HEK293 (cell line): ENCODE results near the gene LILRB5.

Source experiments
- CTCF ChIA-PET: fragments of 350-600 bp; formaldehyde crosslinking; extraction: SDS; loops from one replicate; lab custom pipeline; 2021; ENCODE audit warnings: antibody characterized with exemption; lab: Yijun Ruan, JAX
- POLR2A ChIA-PET: fragments of 300-600 bp; formaldehyde crosslinking; extraction: SDS; loops from one replicate; lab custom pipeline; 2020; ENCODE audit warnings: antibody characterized with exemption, inconsistent platforms; lab: Yijun Ruan, JAX
- H3K27ac ChIP-seq: fragments of 200-500 bp; sonication (Bioruptor generic); 2 replicates; pipeline ENCODE4 v1.5.1; 2014; ENCODE audit warnings: low read depth, low read length, control low read depth, inconsistent platforms; ENCODE audit errors: extremely low read depth
- H3K36me3 ChIP-seq, 2 experiments: fragments of 200-500 bp in 1 of 2; sonication (Bioruptor generic) in 1 of 2; 1 replicate in 1 of 2; 2 replicates in 1 of 2; pipeline ENCODE4 v1.5.1; 2014 to 2017; ENCODE audit warnings: inconsistent platforms in 2 of 2, low read length in 2 of 2; ENCODE audit not compliant: control insufficient read depth in 2 of 2, insufficient read depth in 1 of 2
- H3K4me1 ChIP-seq: fragments of 200-500 bp; sonication (Bioruptor generic); 2 replicates; pipeline ENCODE4 v1.5.1; 2014; ENCODE audit warnings: mild to moderate bottlenecking, low read length, inconsistent platforms; ENCODE audit not compliant: control insufficient read depth, insufficient read depth
- H3K4me3 ChIP-seq: 2 replicates; pipeline ENCODE4 v1.5.1; 2011; ENCODE audit warnings: low read depth, mild to moderate bottlenecking, control low read depth, low read length, moderate library complexity
- H3K9me3 ChIP-seq: fragments of 200-500 bp; sonication (Bioruptor generic); 2 replicates; pipeline ENCODE4 v1.5.1; 2014; ENCODE audit warnings: low read depth, low read length, inconsistent platforms; ENCODE audit not compliant: control insufficient read depth, insufficient read depth
- CTCF ChIP-seq: fragments of 450-650 bp; formaldehyde crosslinking; IDR thresholded peaks from 2 replicates; pipeline ENCODE4 v1.5.1; 2016; ENCODE audit warnings: missing biosample characterization, missing genetic modification characterization
- EGR2 ChIP-seq: fragments of 450-650 bp; formaldehyde crosslinking; IDR thresholded peaks from 2 replicates; pipeline ENCODE4 v1.5.1; 2016; ENCODE audit warnings: low read depth, missing biosample characterization, missing genetic modification characterization
- GLIS1 ChIP-seq: fragments of 450-650 bp; formaldehyde crosslinking; IDR thresholded peaks from 2 replicates; pipeline ENCODE4 v1.5.1; 2016; ENCODE audit warnings: missing biosample characterization, missing genetic modification characterization
- KLF9 ChIP-seq: fragments of 450-650 bp; formaldehyde crosslinking; IDR thresholded peaks from 2 replicates; pipeline ENCODE4 v1.5.1; 2016; ENCODE audit warnings: missing biosample characterization, missing genetic modification characterization, low read depth
- REST ChIP-seq: fragments of 450-650 bp; formaldehyde crosslinking; IDR thresholded peaks from 2 replicates; pipeline ENCODE4 v1.5.1; 2016; ENCODE audit warnings: missing biosample characterization, missing genetic modification characterization
- ZBTB17 ChIP-seq: fragments of 450-650 bp; formaldehyde crosslinking; IDR thresholded peaks from 2 replicates; pipeline ENCODE4 v1.5.1; 2016; ENCODE audit warnings: missing biosample characterization, missing genetic modification characterization
- ZBTB20 ChIP-seq: fragments of 450-650 bp; formaldehyde crosslinking; IDR thresholded peaks from 2 replicates; pipeline ENCODE4 v1.5.1; 2016; ENCODE audit warnings: missing biosample characterization, missing genetic modification characterization
- ZEB2 ChIP-seq: fragments of 450-650 bp; formaldehyde crosslinking; IDR thresholded peaks from 2 replicates; pipeline ENCODE4 v1.5.1; 2016; ENCODE audit warnings: missing biosample characterization, missing genetic modification characterization
- ZFP41 ChIP-seq: fragments of 450-650 bp; formaldehyde crosslinking; IDR thresholded peaks from 2 replicates; pipeline ENCODE4 v1.5.1; 2016; ENCODE audit warnings: missing biosample characterization, missing genetic modification characterization, borderline replicate concordance
- ZFP69B ChIP-seq: fragments of 450-650 bp; formaldehyde crosslinking; IDR thresholded peaks from 2 replicates; pipeline ENCODE4 v1.5.1; 2016; ENCODE audit warnings: missing biosample characterization, missing genetic modification characterization
- ZNF10 ChIP-seq: fragments of 450-650 bp; formaldehyde crosslinking; IDR thresholded peaks from 2 replicates; pipeline ENCODE4 v1.5.1; 2017; ENCODE audit warnings: missing biosample characterization, missing genetic modification characterization
- ZNF140 ChIP-seq: fragments of 450-650 bp; formaldehyde crosslinking; IDR thresholded peaks from 2 replicates; pipeline ENCODE4 v1.5.1; 2016; ENCODE audit warnings: missing biosample characterization, missing genetic modification characterization
- ZNF16 ChIP-seq: fragments of 450-650 bp; formaldehyde crosslinking; IDR thresholded peaks from 2 replicates; pipeline ENCODE4 v1.5.1; 2016; ENCODE audit warnings: low read depth, missing biosample characterization, missing genetic modification characterization
- ZNF239 ChIP-seq: fragments of 450-650 bp; formaldehyde crosslinking; IDR thresholded peaks from 2 replicates; pipeline ENCODE4 v1.5.1; 2016; ENCODE audit warnings: missing biosample characterization, missing genetic modification characterization
- ZNF37A ChIP-seq: fragments of 450-650 bp; IDR thresholded peaks from 2 replicates; pipeline ENCODE4 v1.5.1; 2018; ENCODE audit warnings: missing biosample characterization, missing genetic modification characterization
- ZNF391 ChIP-seq: fragments of 450-650 bp; formaldehyde crosslinking; IDR thresholded peaks from 2 replicates; pipeline ENCODE4 v1.5.1; 2016; ENCODE audit warnings: low read depth, missing biosample characterization, missing genetic modification characterization, borderline replicate concordance
- ZNF394 ChIP-seq: fragments of 450-650 bp; formaldehyde crosslinking; IDR thresholded peaks from 2 replicates; pipeline ENCODE4 v1.5.1; 2016; ENCODE audit warnings: missing biosample characterization, missing genetic modification characterization, mild to moderate bottlenecking, moderate library complexity, borderline replicate concordance
- ZNF449 ChIP-seq: fragments of 450-650 bp; formaldehyde crosslinking; IDR thresholded peaks from 2 replicates; pipeline ENCODE4 v1.5.1; 2017; ENCODE audit warnings: missing biosample characterization, mild to moderate bottlenecking, missing genetic modification characterization, moderate library complexity
- ZNF549 ChIP-seq: fragments of 450-650 bp; IDR thresholded peaks from 2 replicates; pipeline ENCODE4 v1.5.1; 2018; ENCODE audit warnings: missing biosample characterization, missing genetic modification characterization, mild to moderate bottlenecking, inconsistent platforms, moderate library complexity
- ZNF560 ChIP-seq: fragments of 450-650 bp; formaldehyde crosslinking; IDR thresholded peaks from 2 replicates; pipeline ENCODE4 v1.5.1; 2017; ENCODE audit warnings: missing biosample characterization, missing genetic modification characterization, borderline replicate concordance
- ZNF701 ChIP-seq: fragments of 450-650 bp; formaldehyde crosslinking; IDR thresholded peaks from 2 replicates; pipeline ENCODE4 v1.5.1; 2016; ENCODE audit warnings: missing biosample characterization, missing genetic modification characterization
- ZXDB ChIP-seq: fragments of 450-650 bp; formaldehyde crosslinking; IDR thresholded peaks from 2 replicates; pipeline ENCODE4 v1.5.1; 2016; ENCODE audit warnings: missing biosample characterization, missing genetic modification characterization
- TF ChIP-seq, protein P1 (sequence below): fragments of 450-650 bp; formaldehyde crosslinking; IDR thresholded peaks from 2 replicates; pipeline ENCODE4 v1.5.1; 2016; ENCODE audit warnings: missing biosample characterization, missing genetic modification characterization

LILRB5 gene

DNA sequence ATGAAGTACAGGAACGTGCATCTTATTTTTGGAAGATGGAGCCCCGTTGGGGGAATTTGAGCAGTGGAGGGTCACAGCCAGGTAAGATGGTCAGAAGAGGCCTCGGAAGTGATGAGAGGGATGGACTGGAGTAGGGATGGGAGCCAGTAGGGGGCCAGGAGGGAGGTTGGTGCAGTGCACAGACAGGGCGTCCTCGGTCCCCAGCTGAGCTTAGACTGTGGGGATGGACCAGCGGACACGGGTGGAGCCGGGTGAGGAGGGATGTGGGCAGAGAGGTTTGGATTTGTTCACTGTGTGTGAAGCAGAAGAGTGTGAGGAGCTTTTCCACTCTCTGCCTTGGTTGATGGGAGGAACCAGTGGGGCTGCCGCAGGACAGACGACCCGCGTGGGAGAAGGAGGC is 45.8 kb downstream of the LILRB5 start:
- CTCF ChIA-PET: interaction anchor here (0.6 to 2.2 kb wide), 4 partner anchors 21 to 106 kb away, joined by 3 to 14 read pairs (median 4); no protein-coding TSS in a partner anchor
- no peaks in the 10 kb centered on the region for H3K9me3 ChIP-seq
- H3K36me3 ChIP-seq: peaks cover 8 to 32% of the 10 kb centered on the region in 2 experiments; a peak in 2 of 3 replicates
- TF ChIP-seq CTCF (tag by site-specific recombination) (peak; percentile 8; the same call in 1 of the 2 replicates), GLIS1 (tag by site-specific recombination) (peak; percentile 27; the same call in 1 of the 2 replicates), ZNF560 (tag by site-specific recombination) (no peak), ZNF391 (tag by site-specific recombination) (no peak)
- H3K4me1 ChIP-seq: peaks cover 26% of the 10 kb centered on the region
- POLR2A ChIA-PET: interaction anchor here (0.6 to 9.1 kb wide), 2 partner anchors 10 to 21 kb away, joined by 3 to 152 read pairs; partner anchors contain the start of genes MBOAT7, RPS9 and TSEN34
- no peak overlapping the region for H3K27ac ChIP-seq
- H3K4me3 ChIP-seq: no peak overlapping the region

GRCh38 chr19:54209811-54210494 is 47.1 kb downstream of the LILRB5 start:
- H3K27ac ChIP-seq: peak overlapping the region; percentile 71
- POLR2A ChIA-PET: interaction anchor here (0.7 to 9.1 kb wide), 8 partner anchors 9 to 910 kb away, joined by 3 to 152 read pairs (median 6); partner anchors contain the start of genes CNOT3, LENG1, MBOAT7 and PRPF31
- TF ChIP-seq ZXDB (tag by site-specific recombination) (peak; percentile 73; the same call in 1 of the 2 replicates), ZNF394 (tag by site-specific recombination) (peak; percentile 33; the same call in 1 of the 2 replicates), ZNF701 (tag by site-specific recombination) (no peak), ZEB2 (tag by site-specific recombination) (peak; percentile 90), ZNF16 (tag by site-specific recombination) (no peak), ZBTB20 (tag by site-specific recombination) (peak; percentile 95), KLF9 (tag by site-specific recombination) (no peak), ZNF239 (tag by site-specific recombination) (no peak), EGR2 (tag by site-specific recombination) (no peak), REST (tag by site-specific recombination) (no peak), ZNF10 (tag by site-specific recombination) (peak; percentile 26; the same call in 1 of the 2 replicates), ZNF140 (tag by site-specific recombination) (0 out of 2 replicates have a peak, but pooled peaks have one; percentile 41), ZFP69B (no peak), ZNF449 (tag by site-specific recombination) (0 out of 2 replicates have a peak, but pooled peaks have one; percentile 13), ZNF37A (tag by site-specific recombination) (no peak), ZBTB17 (tag by site-specific recombination) (peak; percentile 91), ZFP41 (no peak), ZNF549 (no peak)
- TF ChIP-seq, protein P1, sequence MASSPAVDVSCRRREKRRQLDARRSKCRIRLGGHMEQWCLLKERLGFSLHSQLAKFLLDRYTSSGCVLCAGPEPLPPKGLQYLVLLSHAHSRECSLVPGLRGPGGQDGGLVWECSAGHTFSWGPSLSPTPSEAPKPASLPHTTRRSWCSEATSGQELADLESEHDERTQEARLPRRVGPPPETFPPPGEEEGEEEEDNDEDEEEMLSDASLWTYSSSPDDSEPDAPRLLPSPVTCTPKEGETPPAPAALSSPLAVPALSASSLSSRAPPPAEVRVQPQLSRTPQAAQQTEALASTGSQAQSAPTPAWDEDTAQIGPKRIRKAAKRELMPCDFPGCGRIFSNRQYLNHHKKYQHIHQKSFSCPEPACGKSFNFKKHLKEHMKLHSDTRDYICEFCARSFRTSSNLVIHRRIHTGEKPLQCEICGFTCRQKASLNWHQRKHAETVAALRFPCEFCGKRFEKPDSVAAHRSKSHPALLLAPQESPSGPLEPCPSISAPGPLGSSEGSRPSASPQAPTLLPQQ: no peak

More at GRCh38 chr19:54209811-54210494, 47.1 kb downstream of the LILRB5 start:
- Histone ChIP-seq H3K4me3 (no peak overlapping the region), H3K36me3 (peaks cover 21 to 45% of the 10 kb centered on the region in 2 experiments), H3K9me3 (no peaks in the 10 kb centered on the region), H3K4me1 (peaks cover 26% of the 10 kb centered on the region)
- CTCF ChIA-PET: interaction anchor here (0.7 to 2.2 kb wide), 3 partner anchors 22 to 56 kb away, joined by 3 to 14 read pairs (median 5); no protein-coding TSS in a partner anchor
